ENCODE data around the gene CTSV.

DNA sequence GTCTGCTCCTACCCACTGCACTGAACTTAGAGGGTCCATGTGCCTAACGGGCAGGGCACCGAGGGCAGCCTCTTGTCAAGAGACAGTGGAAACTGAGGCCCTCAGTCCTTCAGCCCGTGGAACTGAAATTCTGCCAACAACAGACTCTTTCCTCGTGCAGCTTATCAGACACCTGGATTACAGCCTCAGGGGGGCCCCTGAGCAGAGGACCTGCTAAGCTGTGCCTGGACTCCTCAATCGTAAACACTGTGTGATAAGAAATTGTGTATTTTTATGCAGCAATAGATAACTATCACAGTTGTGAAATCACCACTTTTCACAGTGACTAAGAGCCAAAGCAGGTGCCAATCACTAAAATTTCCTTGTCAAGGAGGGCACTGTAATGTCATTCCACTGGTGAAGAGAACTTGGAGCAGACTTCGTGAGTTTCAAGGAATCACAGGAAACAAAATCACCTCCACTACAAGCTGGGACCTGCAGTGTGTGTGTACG, 33.4 kb upstream of the CTSV start:
- TF ChIP-seq ATF7 (IDR thresholded peaks at IDR 0.05; ENCODE audit: low read depth): no peak
- TF ChIP-seq EZH2 (IDR thresholded peaks at IDR 0.05; ENCODE audit: borderline replicate concordance, control insufficient read depth, low read depth, low read length): no peak
- no peak for TF ChIP-seq SPI1 (IDR thresholded peaks at IDR 0.05; ENCODE audit: borderline replicate concordance, insufficient read depth, low read depth, low read length)
- no peak for TF ChIP-seq GABPA (IDR thresholded peaks at IDR 0.05; ENCODE audit: low read depth)
- TF ChIP-seq, protein P1, sequence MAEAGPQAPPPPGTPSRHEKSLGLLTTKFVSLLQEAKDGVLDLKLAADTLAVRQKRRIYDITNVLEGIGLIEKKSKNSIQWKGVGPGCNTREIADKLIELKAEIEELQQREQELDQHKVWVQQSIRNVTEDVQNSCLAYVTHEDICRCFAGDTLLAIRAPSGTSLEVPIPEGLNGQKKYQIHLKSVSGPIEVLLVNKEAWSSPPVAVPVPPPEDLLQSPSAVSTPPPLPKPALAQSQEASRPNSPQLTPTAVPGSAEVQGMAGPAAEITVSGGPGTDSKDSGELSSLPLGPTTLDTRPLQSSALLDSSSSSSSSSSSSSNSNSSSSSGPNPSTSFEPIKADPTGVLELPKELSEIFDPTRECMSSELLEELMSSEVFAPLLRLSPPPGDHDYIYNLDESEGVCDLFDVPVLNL (IDR thresholded peaks at IDR 0.05; ENCODE audit: low read depth, low read length): no peak
- no peak for TF ChIP-seq RAD21 (IDR thresholded peaks at IDR 0.05; ENCODE audit: insufficient read depth, low read depth, low read length)
- TF ChIP-seq, protein P2, sequence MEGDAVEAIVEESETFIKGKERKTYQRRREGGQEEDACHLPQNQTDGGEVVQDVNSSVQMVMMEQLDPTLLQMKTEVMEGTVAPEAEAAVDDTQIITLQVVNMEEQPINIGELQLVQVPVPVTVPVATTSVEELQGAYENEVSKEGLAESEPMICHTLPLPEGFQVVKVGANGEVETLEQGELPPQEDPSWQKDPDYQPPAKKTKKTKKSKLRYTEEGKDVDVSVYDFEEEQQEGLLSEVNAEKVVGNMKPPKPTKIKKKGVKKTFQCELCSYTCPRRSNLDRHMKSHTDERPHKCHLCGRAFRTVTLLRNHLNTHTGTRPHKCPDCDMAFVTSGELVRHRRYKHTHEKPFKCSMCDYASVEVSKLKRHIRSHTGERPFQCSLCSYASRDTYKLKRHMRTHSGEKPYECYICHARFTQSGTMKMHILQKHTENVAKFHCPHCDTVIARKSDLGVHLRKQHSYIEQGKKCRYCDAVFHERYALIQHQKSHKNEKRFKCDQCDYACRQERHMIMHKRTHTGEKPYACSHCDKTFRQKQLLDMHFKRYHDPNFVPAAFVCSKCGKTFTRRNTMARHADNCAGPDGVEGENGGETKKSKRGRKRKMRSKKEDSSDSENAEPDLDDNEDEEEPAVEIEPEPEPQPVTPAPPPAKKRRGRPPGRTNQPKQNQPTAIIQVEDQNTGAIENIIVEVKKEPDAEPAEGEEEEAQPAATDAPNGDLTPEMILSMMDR (IDR thresholded peaks at IDR 0.05 in 2 of 3, conservative IDR thresholded peaks at IDR 0.05 in 1 of 3; ENCODE audit: control insufficient read depth in 2 of 3, extremely low read depth in 1 of 3, insufficient read depth in 1 of 3, low read depth in 3 of 3, low read length in 3 of 3): no peak
- no peak for TF ChIP-seq POLR2AphosphoS5 (IDR thresholded peaks at IDR 0.05; ENCODE audit: low read length)
- TF ChIP-seq EP300 (IDR thresholded peaks at IDR 0.05; ENCODE audit: borderline replicate concordance in 1 of 2, control insufficient read depth in 1 of 2, low read depth in 2 of 2, low read length in 2 of 2): no peak
- TF ChIP-seq RCOR1 (conservative IDR thresholded peaks at IDR 0.05; ENCODE audit: low read depth, low read length): no peak

All from GM12878 (cell line).